ENCODE results near the gene TTLL7. TPM values are rescaled to one million over a fixed set of nuclear protein-coding genes. Genes with fewer than 3 reads are reported as not detected.

The TTLL7 gene
- total RNA-seq, 1 experiment from 2014 or later: 6.6 TPM

- Histone ChIP-seq H2BK5ac (ENCODE audit: insufficient read length, low read length) (no peak overlapping the region), H4K8ac (replicated peaks; ENCODE audit: insufficient read length, low read depth, low read length) (no peak overlapping the region), H3K9me3 (ENCODE audit: control insufficient read depth, low read depth, low read length) (no peaks in the 10 kb centered on the region), H2BK120ac (ENCODE audit: low read depth, low read length, poor library complexity, severe bottlenecking) (no peak overlapping the region), H3K23ac (ENCODE audit: insufficient read length, low read depth, low read length) (no peak overlapping the region), H4K5ac (ENCODE audit: insufficient read length, low read depth, low read length) (no peak overlapping the region), H3K56ac (ENCODE audit: insufficient read length, low read depth, low read length) (no peak overlapping the region), H2AK5ac (ENCODE audit: insufficient read length, low read length) (no peak overlapping the region), H3K9ac (ENCODE audit: extremely low read depth, insufficient read length, low read length) (no peak overlapping the region), H3K79me1 (ENCODE audit: insufficient read depth, low read depth, low read length, poor library complexity, severe bottlenecking) (no peaks in the 10 kb centered on the region), H3K4ac (ENCODE audit: low read depth, low read length) (no peak overlapping the region), H2BK12ac (ENCODE audit: insufficient read length, low read depth, low read length) (no peak overlapping the region), H3K4me1 (ENCODE audit: insufficient read depth, low read length) (no peaks in the 10 kb centered on the region; the same call in 1 of the 2 replicates), H3K18ac (ENCODE audit: insufficient read length, low read depth, low read length) (no peak overlapping the region), H3K79me2 (ENCODE audit: insufficient read depth, low read length) (no peaks in the 10 kb centered on the region), H2AFZ (ENCODE audit: low read length) (no peak overlapping the region), H4K91ac (ENCODE audit: insufficient read length, low read depth, low read length) (no peak overlapping the region), H3K27ac (ENCODE audit: insufficient read length, low read depth, low read length) (no peak overlapping the region), H2BK15ac (ENCODE audit: low read depth, low read length) (no peak overlapping the region), H3K23me2 (ENCODE audit: insufficient read length, low read depth, low read length, poor library complexity, severe bottlenecking) (no peaks in the 10 kb centered on the region), H2BK20ac (ENCODE audit: low read depth, low read length, poor library complexity, severe bottlenecking) (no peak overlapping the region), H3T11ph (ENCODE audit: low read length) (no peak overlapping the region), H4K20me1 (ENCODE audit: control insufficient read depth, insufficient read depth, insufficient read length) (no peaks in the 10 kb centered on the region), H3K14ac (ENCODE audit: insufficient read depth, low read length) (no peak overlapping the region), H3K4me2 (ENCODE audit: insufficient read depth, insufficient read length, low read length) (no peak overlapping the region), H3K27me3 (ENCODE audit: insufficient read depth, low read length) (no peaks in the 10 kb centered on the region)
- no peak for DNase-seq
- Mint-ChIP-seq H3K27ac (no peak overlapping the region), H3K36me3 (ENCODE audit: insufficient read depth in 1 of 3, low read depth in 3 of 3) (no peaks in the 10 kb centered on the region), H3K4me1 (peaks cover 0 to 2% of the 10 kb centered on the region in 2 experiments; a peak in 1 of 4 replicates), H3K4me3 (no peak overlapping the region), H3K9me3 (no peaks in the 10 kb centered on the region), H3K27me3 (ENCODE audit: low read depth) (no peaks in the 10 kb centered on the region)
- TF ChIP-seq CTCF (conservative IDR thresholded peaks at IDR 0.05): no peak
These were observed 38.2 kb downstream of the TTLL7 start for GRCh38 chr1:83960669-83961277.
